LNCAP (cell line): ENCODE measurements around the gene KIF19.

Experiments
- CTCF ChIP-seq: fragments of 450-650 bp; IDR thresholded peaks from 2 replicates; pipeline ENCODE4 v1.5.1; 2017; ENCODE audit warnings: mild to moderate bottlenecking

KIF19 gene

GRCh38 chr17:74307984-74308773 is 17.8 kb upstream of the KIF19 start:
- TF ChIP-seq CTCF: no peak

GRCh38 chr17:74309902-74310301 is 16.1 kb upstream of the KIF19 start:
- no peak for TF ChIP-seq CTCF

- TF ChIP-seq CTCF: no peak
These were observed 11.1 kb upstream of the KIF19 start for GRCh38 chr17:74314877-74315276.

GRCh38 chr17:74316220-74316619 is 9.8 kb upstream of the KIF19 start:
- TF ChIP-seq CTCF: no peak

- TF ChIP-seq CTCF: no peak
These were observed 9.0 kb upstream of the KIF19 start for GRCh38 chr17:74317071-74317470.

- TF ChIP-seq CTCF: no peak
These were observed 7.6 kb upstream of the KIF19 start for GRCh38 chr17:74318391-74318790.

GRCh38 chr17:74324521-74324920 is 1.5 kb upstream of the KIF19 start:
- TF ChIP-seq CTCF: no peak

- no peak for TF ChIP-seq CTCF
These were observed 667 bp upstream of the KIF19 start for GRCh38 chr17:74325376-74325742.
